HG02973 (cell line): ENCODE results near the gene AP1AR.
A peak's percentile ranks its signal among the peaks of the same experiment; 100 is the strongest.
"Not testable (repeated sequence)": the region's sequence is repeated elsewhere in the genome, so short reads cannot be mapped to it uniquely, and the experiment has no call there.

ENCODE experiments used
- ATAC-seq: cut with Tn5 transposase; IDR thresholded peaks from one replicate; pipeline ENCODE4 v1.9.1; 2021; ENCODE audit warnings: moderate library complexity; ENCODE audit not compliant: unreplicated experiment

Gene AP1AR

GRCh38 chr4:112309263-112309791 lies 77.7 kb downstream of the AP1AR start:
- ATAC-seq, result not testable (repeated sequence)

GRCh38 chr4:112311516-112311915 lies 79.9 kb downstream of the AP1AR start:
- no peak for ATAC-seq

GRCh38 chr4:112312610-112313239 lies 81.1 kb downstream of the AP1AR start:
- peak; percentile 98 for ATAC-seq

- no peak for ATAC-seq
These were observed 83.9 kb downstream of the AP1AR start for GRCh38 chr4:112315446-112315845.

GRCh38 chr4:112316360-112316759 lies 84.8 kb downstream of the AP1AR start:
- ATAC-seq, result no peak

- peak; percentile 95 for ATAC-seq
These were observed 86.9 kb downstream of the AP1AR start for GRCh38 chr4:112318239-112319142.
